ENCODE measurements around the gene CACNG8.
"Not testable (repeated sequence)": the region's sequence is repeated elsewhere in the genome, so short reads cannot be mapped to it uniquely, and the experiment has no call there.

CACNG8 gene

DNA sequence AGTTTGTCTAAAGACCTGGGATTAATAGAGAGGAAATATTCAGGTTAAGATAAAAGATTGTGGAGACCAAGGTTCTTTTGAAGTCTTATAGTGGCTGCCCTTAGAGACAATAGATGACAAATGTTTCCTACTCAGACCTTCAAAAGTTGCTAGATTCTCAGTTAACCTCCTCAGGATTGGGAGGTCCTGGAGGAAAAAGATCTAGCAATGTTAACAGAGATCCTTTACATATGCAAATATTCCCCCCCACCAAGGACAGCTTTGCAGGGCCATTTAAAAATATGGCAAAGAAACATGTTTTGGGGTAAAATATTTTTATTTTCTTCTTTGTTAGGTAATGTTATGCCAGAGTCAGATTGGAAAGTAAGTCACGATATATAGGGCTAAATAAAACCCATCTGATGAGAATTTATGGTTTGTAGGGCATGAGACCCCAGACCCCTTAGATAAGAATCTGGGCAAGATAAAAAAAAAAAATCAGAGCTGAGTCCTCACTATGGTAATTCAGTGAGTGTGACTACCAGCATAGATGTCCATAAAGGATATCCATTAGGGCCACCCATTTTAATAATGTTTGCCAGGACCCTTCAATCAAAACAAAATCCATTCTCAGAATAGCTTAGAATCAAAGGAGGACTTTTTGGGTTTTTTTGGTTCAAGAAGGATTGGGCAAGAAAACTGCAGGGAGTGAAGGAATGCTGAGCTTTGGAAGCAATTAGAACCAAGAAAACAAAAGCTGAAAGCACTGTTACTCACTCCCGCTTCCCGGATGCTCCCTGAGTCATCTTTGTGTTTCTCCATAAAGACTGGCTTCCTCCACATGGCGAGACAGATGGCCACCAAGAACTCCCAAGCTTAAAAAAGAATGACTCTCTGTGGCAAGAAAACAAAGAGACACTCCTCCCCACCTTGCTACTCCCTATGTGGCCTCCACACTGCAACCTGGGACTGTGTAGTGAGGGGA, 72.8 kb downstream of the CACNG8 start:
- DNase-seq (ENCODE audit: low read depth in 3 of 3) = no peak

DNA sequence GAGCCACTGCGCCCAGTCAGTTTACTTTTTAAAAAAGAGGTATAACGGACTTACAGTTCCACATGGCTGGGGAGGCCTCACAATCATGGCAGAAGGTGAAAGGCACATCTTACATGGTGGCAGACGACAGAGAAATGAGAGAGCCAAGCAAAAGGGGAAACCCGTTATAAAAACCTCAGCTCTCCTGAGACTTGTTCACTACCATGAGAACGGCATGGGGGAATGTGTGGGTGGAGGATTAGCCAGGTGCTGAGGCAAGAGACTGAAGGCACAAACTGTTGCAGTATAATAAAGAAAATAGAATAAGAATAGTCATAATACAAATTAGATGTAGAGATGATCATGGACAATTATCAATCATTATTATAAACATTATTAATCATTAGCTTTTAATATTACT, 73.8 kb downstream of the CACNG8 start:
- not testable (repeated sequence) for DNase-seq (ENCODE audit: low read depth in 3 of 3)

Data from stimulated activated CD4-positive, alpha-beta T cell treated with anti-CD3 and anti-CD28 coated beads, TNF-alpha, amount 100 ng/mL, for 4 hours (primary cell).